ENCODE results near the gene ADAMTS16. TPM values are rescaled to one million over a fixed set of nuclear protein-coding genes. Genes with fewer than 3 reads are reported as not detected.
"Not testable (repeated sequence)": the region's sequence is repeated elsewhere in the genome, so short reads cannot be mapped to it uniquely, and the experiment has no call there.

The ADAMTS16 gene
- total RNA-seq, 3 donors from 2014 or later (not counting 1 experiment from before 2014, with no cell fraction given) = not detected

GRCh38 chr5:5135957-5136676 is 4.0 kb upstream of the ADAMTS16 start:
- Histone ChIP-seq H3K4me1 (ENCODE audit: control insufficient read depth, insufficient read depth, low read length) (no peaks in the 10 kb centered on the region), H3K9me3 (ENCODE audit: control insufficient read depth, insufficient read depth, low read length) (no peaks in the 10 kb centered on the region), H3K4me3 (ENCODE audit: low read length) (no peak overlapping the region), H3K36me3 (ENCODE audit: control insufficient read depth, insufficient read depth, low read length) (no peaks in the 10 kb centered on the region), H3K27me3 (ENCODE audit: control insufficient read depth, insufficient read depth, low read length) (peaks cover 5% of the 10 kb centered on the region), H3K27ac (ENCODE audit: low read length) (no peak overlapping the region)
- Mint-ChIP-seq H3K9me3 (no peaks in the 10 kb centered on the region), H3K27me3 (ENCODE audit: low read depth in 2 of 2) (peaks cover 10 to 12% of the 10 kb centered on the region in 2 donors), H3K27ac (no peak overlapping the region), H3K4me3 (no peak overlapping the region), H3K36me3 (no peaks in the 10 kb centered on the region), H3K4me1 (peaks cover 0 to 4% of the 10 kb centered on the region in 2 donors)
- TF ChIP-seq, protein P1, sequence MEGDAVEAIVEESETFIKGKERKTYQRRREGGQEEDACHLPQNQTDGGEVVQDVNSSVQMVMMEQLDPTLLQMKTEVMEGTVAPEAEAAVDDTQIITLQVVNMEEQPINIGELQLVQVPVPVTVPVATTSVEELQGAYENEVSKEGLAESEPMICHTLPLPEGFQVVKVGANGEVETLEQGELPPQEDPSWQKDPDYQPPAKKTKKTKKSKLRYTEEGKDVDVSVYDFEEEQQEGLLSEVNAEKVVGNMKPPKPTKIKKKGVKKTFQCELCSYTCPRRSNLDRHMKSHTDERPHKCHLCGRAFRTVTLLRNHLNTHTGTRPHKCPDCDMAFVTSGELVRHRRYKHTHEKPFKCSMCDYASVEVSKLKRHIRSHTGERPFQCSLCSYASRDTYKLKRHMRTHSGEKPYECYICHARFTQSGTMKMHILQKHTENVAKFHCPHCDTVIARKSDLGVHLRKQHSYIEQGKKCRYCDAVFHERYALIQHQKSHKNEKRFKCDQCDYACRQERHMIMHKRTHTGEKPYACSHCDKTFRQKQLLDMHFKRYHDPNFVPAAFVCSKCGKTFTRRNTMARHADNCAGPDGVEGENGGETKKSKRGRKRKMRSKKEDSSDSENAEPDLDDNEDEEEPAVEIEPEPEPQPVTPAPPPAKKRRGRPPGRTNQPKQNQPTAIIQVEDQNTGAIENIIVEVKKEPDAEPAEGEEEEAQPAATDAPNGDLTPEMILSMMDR (IDR thresholded peaks at IDR 0.05) = no peak
- ATAC-seq = no peak
- WGBS (ENCODE audit: insufficient coverage) = 68% methylated on average over 6 of the region's 8 CpGs
- intact Hi-C loops (cut with micrococcal nuclease) = no loop called here
- no peak for DNase-seq

- H3K4me1 Mint-ChIP-seq; intact Hi-C loops (cut with micrococcal nuclease); H3K9me3 ChIP-seq (ENCODE audit: control insufficient read depth, insufficient read depth, low read length); H3K27ac Mint-ChIP-seq; H3K4me3 ChIP-seq (ENCODE audit: low read length); H3K27ac ChIP-seq (ENCODE audit: low read length); H3K36me3 Mint-ChIP-seq; H3K27me3 ChIP-seq (ENCODE audit: control insufficient read depth, insufficient read depth, low read length); DNase-seq; H3K4me3 Mint-ChIP-seq; H3K4me1 ChIP-seq (ENCODE audit: control insufficient read depth, insufficient read depth, low read length); H3K36me3 ChIP-seq (ENCODE audit: control insufficient read depth, insufficient read depth, low read length); ATAC-seq; H3K9me3 Mint-ChIP-seq: not testable (repeated sequence)
- 96% methylated on average over 23 of the region's 24 CpGs for WGBS (ENCODE audit: insufficient coverage)
- peaks cover 13 to 17% of the 10 kb centered on the region in 2 donors for H3K27me3 Mint-ChIP-seq (ENCODE audit: low read depth in 2 of 2)
Observed at GRCh38 chr5:5137851-5138250, 2.3 kb upstream of the ADAMTS16 start.

- intact Hi-C loops (cut with micrococcal nuclease) = no loop called here
Observed at GRCh38 chr5:5139336-5139776, 774 bp upstream of the ADAMTS16 start.

More at GRCh38 chr5:5139336-5139776, 774 bp upstream of the ADAMTS16 start:
- Histone ChIP-seq H3K9me3 (ENCODE audit: control insufficient read depth, insufficient read depth, low read length) (no peaks in the 10 kb centered on the region), H3K4me1 (ENCODE audit: control insufficient read depth, insufficient read depth, low read length) (no peaks in the 10 kb centered on the region), H3K27me3 (ENCODE audit: control insufficient read depth, insufficient read depth, low read length) (peaks cover 8% of the 10 kb centered on the region), H3K36me3 (ENCODE audit: control insufficient read depth, insufficient read depth, low read length) (no peaks in the 10 kb centered on the region), H3K4me3 (ENCODE audit: low read length) (no peak overlapping the region), H3K27ac (ENCODE audit: low read length) (no peak overlapping the region)
- no peak overlapping the region for H3K4me3 Mint-ChIP-seq
- DNase-seq (no peak), ATAC-seq (no peak)
- H3K4me1 Mint-ChIP-seq = peaks cover 0 to 6% of the 10 kb centered on the region in 2 donors
- H3K27ac Mint-ChIP-seq = no peak overlapping the region
- H3K9me3 Mint-ChIP-seq = no peaks in the 10 kb centered on the region
- no peaks in the 10 kb centered on the region for H3K36me3 Mint-ChIP-seq
- TF ChIP-seq, protein P1 (IDR thresholded peaks at IDR 0.05) = no peak
- peaks cover 13 to 17% of the 10 kb centered on the region in 2 donors for H3K27me3 Mint-ChIP-seq (ENCODE audit: low read depth in 2 of 2)
- 16% methylated on average over 39 of the region's 39 CpGs for WGBS (ENCODE audit: insufficient coverage)

Data from natural killer cell (primary cell).